T-helper 22 cell (primary cell): ENCODE results near the gene MUC13.
A peak's percentile ranks its signal among the peaks of the same experiment; 100 is the strongest.

Experiments used
- DNase-seq: peaks from one replicate; pipeline ENCODE4 v3.0.0-alpha.2; 2020; ENCODE audit warnings: low read depth

The MUC13 gene

GRCh38 chr3:124950026-124950425 lies 15.5 kb upstream of the MUC13 start:
- no peak for DNase-seq

GRCh38 chr3:124942613-124943012 lies 8.1 kb upstream of the MUC13 start:
- no peak for DNase-seq

GRCh38 chr3:124941771-124942170 lies 7.2 kb upstream of the MUC13 start:
- DNase-seq, result no peak

- no peak for DNase-seq
Measured at GRCh38 chr3:124939661-124940060, 5.1 kb upstream of the MUC13 start.

GRCh38 chr3:124938896-124939295 lies 4.3 kb upstream of the MUC13 start:
- DNase-seq, result no peak

GRCh38 chr3:124937049-124937448 lies 2.5 kb upstream of the MUC13 start:
- DNase-seq, result no peak

GRCh38 chr3:124935794-124936542 lies 1.4 kb upstream of the MUC13 start:
- no peak for DNase-seq

- no peak for DNase-seq
Measured at GRCh38 chr3:124935264-124935663, 713 bp upstream of the MUC13 start.

- DNase-seq, result peak; percentile 3
Measured at GRCh38 chr3:124928333-124929202, 6.0 kb downstream of the MUC13 start.

GRCh38 chr3:124927574-124928045 lies 6.9 kb downstream of the MUC13 start:
- DNase-seq, result no peak

GRCh38 chr3:124926426-124927101 lies 8.0 kb downstream of the MUC13 start:
- DNase-seq, result no peak

GRCh38 chr3:124924741-124925140 lies 9.8 kb downstream of the MUC13 start:
- DNase-seq, result no peak

- no peak for DNase-seq
Measured at GRCh38 chr3:124923833-124924232, 10.7 kb downstream of the MUC13 start.

- DNase-seq, result no peak
Measured at GRCh38 chr3:124920718-124921117, 13.8 kb downstream of the MUC13 start.

- DNase-seq, result no peak
Measured at GRCh38 chr3:124919756-124920155, 14.8 kb downstream of the MUC13 start.

GRCh38 chr3:124918524-124918923 lies 16.0 kb downstream of the MUC13 start:
- DNase-seq, result no peak

- DNase-seq, result no peak
Measured at GRCh38 chr3:124916837-124917409, 17.6 kb downstream of the MUC13 start.

- no peak for DNase-seq
Measured at GRCh38 chr3:124915254-124915653, 19.3 kb downstream of the MUC13 start.

GRCh38 chr3:124907957-124908356 lies 26.6 kb downstream of the MUC13 start:
- no peak for DNase-seq

GRCh38 chr3:124904835-124905492 lies 29.6 kb downstream of the MUC13 start:
- no peak for DNase-seq
